AG10803 (cell line): ENCODE data around the gene RPS21.

Experiments used
- DNase-seq: peaks from one replicate; pipeline ENCODE4 v3.0.0; 2010; ENCODE audit warnings: low read depth
- H3K4me3 ChIP-seq: 2 replicates; pipeline ENCODE4 v1.5.1; 2011; ENCODE audit warnings: mild to moderate bottlenecking, low read length, control low read depth
- CTCF ChIP-seq: conservative IDR thresholded peaks from 2 replicates; pipeline ENCODE4 v1.5.1; 2011; ENCODE audit warnings: mild to moderate bottlenecking, low read length, control low read depth, inconsistent platforms

RPS21 gene

GRCh38 chr20:62350629-62351422 is 36.1 kb upstream of the RPS21 start:
- H3K4me3 ChIP-seq = no peak overlapping the region
- no peak for TF ChIP-seq CTCF
- DNase-seq = no peak

- no peak for TF ChIP-seq CTCF
- H3K4me3 ChIP-seq = no peak overlapping the region
- DNase-seq = no peak
Measured at GRCh38 chr20:62351469-62352401, 35.2 kb upstream of the RPS21 start.

- no peak for DNase-seq
- no peak for TF ChIP-seq CTCF
- H3K4me3 ChIP-seq = no peak overlapping the region
Measured at GRCh38 chr20:62352402-62353288, 34.3 kb upstream of the RPS21 start.

GRCh38 chr20:62353289-62354030 is 33.4 kb upstream of the RPS21 start:
- no peak for TF ChIP-seq CTCF
- DNase-seq = no peak
- no peak overlapping the region for H3K4me3 ChIP-seq

GRCh38 chr20:62354031-62354808 is 32.7 kb upstream of the RPS21 start:
- no peak for DNase-seq
- no peak for TF ChIP-seq CTCF
- H3K4me3 ChIP-seq = no peak overlapping the region
